ENCODE measurements around the gene SQSTM1. TPM values are rescaled to one million over a fixed set of nuclear protein-coding genes. Genes with fewer than 3 reads are reported as not detected.

Gene SQSTM1
- total and polyA plus RNA-seq, 2 of the 8 experiments (the other 6 are each of a cell fraction or from before 2014, with no cell fraction given), result 78.6 to 110 TPM

GRCh38 chr5:179822059-179822432, 1.3 kb downstream of the SQSTM1 start (continued):
- TF ChIP-seq HDAC2 (IDR thresholded peaks at IDR 0.05; ENCODE audit: borderline replicate concordance in 1 of 2, low read depth in 2 of 2, low read length in 2 of 2) (no peak), JUN (IDR thresholded peaks at IDR 0.05; ENCODE audit: low read depth, low read length) (no peak), RXRA (IDR thresholded peaks at IDR 0.05; ENCODE audit: insufficient read depth, low read depth, low read length) (no peak)

Data from H1 (cell line).